H54 (cell line): Measurements from ENCODE around the gene RIBC2.

Experiments
- DNase-seq: peaks from one replicate; pipeline ENCODE4 v3.0.0; 2011; ENCODE audit warnings: low spot score, mixed read lengths; ENCODE audit not compliant: insufficient read length
- FAIRE-seq: peaks from 3 replicates; lab custom pipeline; 2011; peaks lifted over from hg19 to GRCh38; lab: Jason Lieb, UNC
- POLR2A ChIP-seq: IDR thresholded peaks from 2 replicates; pipeline ENCODE4 v1.6.1; 2011; ENCODE audit warnings: low read depth, mild to moderate bottlenecking, low read length

Gene RIBC2

GRCh38 chr22:45477366-45478107 lies 64.0 kb downstream of the RIBC2 start:
- DNase-seq (no peak), FAIRE-seq (no peak)
- no peak for TF ChIP-seq POLR2A

- DNase-seq (no peak), FAIRE-seq (no peak)
- TF ChIP-seq POLR2A, result no peak
Measured at GRCh38 chr22:45478108-45478771, 64.7 kb downstream of the RIBC2 start.

- TF ChIP-seq POLR2A, result no peak
- no peak for FAIRE-seq
Measured at GRCh38 chr22:45480717-45481116, 67.2 kb downstream of the RIBC2 start.

GRCh38 chr22:45481661-45482060 lies 68.2 kb downstream of the RIBC2 start:
- no peak for DNase-seq
- no peak for TF ChIP-seq POLR2A
- FAIRE-seq, result no peak

More at GRCh38 chr22:45480717-45481116, 67.2 kb downstream of the RIBC2 start:
- DNase-seq, result no peak
